Activated naive CD8-positive, alpha-beta T cell treated with anti-CD3 and anti-CD28 coated beads for 36 hours (primary cell): ENCODE data around the gene KRTCAP2. TPM values are rescaled to one million over a fixed set of nuclear protein-coding genes. Genes with fewer than 3 reads are reported as not detected.
"Not testable (repeated sequence)": the region's sequence is repeated elsewhere in the genome, so short reads cannot be mapped to it uniquely, and the experiment has no call there.

Experiments used
- DNase-seq: peaks from one replicate; pipeline ENCODE4 v3.0.0; 2021
- H3K27ac Mint-ChIP-seq: one replicate; pipeline ENCODE4 v1.8.0; 2022; ENCODE audit warnings: mild to moderate bottlenecking, moderate library complexity, mixed read lengths
- H3K27me3 Mint-ChIP-seq: one replicate; pipeline ENCODE4 v1.8.0; 2022; ENCODE audit warnings: mild to moderate bottlenecking, mixed read lengths
- H3K36me3 Mint-ChIP-seq: one replicate; pipeline ENCODE4 v1.8.0; 2021; ENCODE audit warnings: mild to moderate bottlenecking, mixed read lengths
- H3K4me1 Mint-ChIP-seq: one replicate; pipeline ENCODE4 v1.8.0; 2021; ENCODE audit warnings: mixed read lengths
- H3K4me3 Mint-ChIP-seq: one replicate; pipeline ENCODE4 v1.8.0; 2022; ENCODE audit warnings: mild to moderate bottlenecking, moderate library complexity, mixed read lengths
- H3K9me3 Mint-ChIP-seq: one replicate; pipeline ENCODE4 v1.8.0; 2022; ENCODE audit warnings: mixed read lengths
- total RNA-seq, 2 experiments: library from RNA; stranded (reverse); gene quantifications; one replicate each; pipeline ENCODE4 v1.2.3, GENCODE V29; 2021

The KRTCAP2 gene
- total RNA-seq, 2 experiments from 2014 or later, result 135 to 145 TPM

- Mint-ChIP-seq H3K4me1 (peaks cover 34% of the 10 kb centered on the region), H3K27ac (no peak overlapping the region)
- DNase-seq, result no peak
Observed at GRCh38 chr1:155170101-155170785, 2.9 kb downstream of the KRTCAP2 start.

GRCh38 chr1:155169541-155169940 is 3.6 kb downstream of the KRTCAP2 start:
- H3K27me3 Mint-ChIP-seq, result peaks cover 4% of the 10 kb centered on the region
- H3K9me3 Mint-ChIP-seq, result no peaks in the 10 kb centered on the region
- DNase-seq, result no peak
- no peak overlapping the region for H3K27ac Mint-ChIP-seq
- H3K36me3 Mint-ChIP-seq, result peaks cover 20% of the 10 kb centered on the region
- peaks cover 32% of the 10 kb centered on the region for H3K4me1 Mint-ChIP-seq
- no peak overlapping the region for H3K4me3 Mint-ChIP-seq

More at GRCh38 chr1:155170101-155170785, 2.9 kb downstream of the KRTCAP2 start:
- Mint-ChIP-seq H3K27me3 (peaks cover 4% of the 10 kb centered on the region), H3K36me3 (peaks cover 20% of the 10 kb centered on the region), H3K9me3 (no peaks in the 10 kb centered on the region), H3K4me3 (no peak overlapping the region)

GRCh38 chr1:155168456-155169210 is 4.5 kb downstream of the KRTCAP2 start:
- peaks cover 28% of the 10 kb centered on the region for H3K4me1 Mint-ChIP-seq
- H3K36me3 Mint-ChIP-seq, result peaks cover 20% of the 10 kb centered on the region
- DNase-seq, result no peak
- H3K27ac Mint-ChIP-seq, result no peak overlapping the region
- H3K4me3 Mint-ChIP-seq, result no peak overlapping the region
- no peaks in the 10 kb centered on the region for H3K9me3 Mint-ChIP-seq
- H3K27me3 Mint-ChIP-seq, result peaks cover 4% of the 10 kb centered on the region

DNA sequence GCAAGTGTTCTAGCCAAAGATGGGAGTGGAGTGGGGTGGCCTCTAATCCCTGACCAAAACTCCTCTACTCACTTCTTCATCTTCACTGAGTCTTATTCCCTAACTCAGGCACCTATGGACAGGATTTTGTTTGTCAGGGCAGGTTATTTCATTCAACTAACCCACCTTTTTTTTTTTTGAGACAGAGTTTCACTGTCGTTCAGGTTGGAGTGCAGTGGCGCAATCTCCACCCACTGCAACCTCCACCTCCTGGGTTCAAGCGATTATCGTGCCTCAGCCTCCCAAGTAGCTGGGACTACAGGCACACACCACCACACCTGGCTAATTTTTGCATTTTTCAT is 5.0 kb downstream of the KRTCAP2 start:
- not testable (repeated sequence) for H3K9me3 Mint-ChIP-seq, H3K27me3 Mint-ChIP-seq, DNase-seq, H3K4me3 Mint-ChIP-seq, H3K27ac Mint-ChIP-seq
- H3K4me1 Mint-ChIP-seq, result peaks cover 22% of the 10 kb centered on the region
- peaks cover 20% of the 10 kb centered on the region for H3K36me3 Mint-ChIP-seq

DNA sequence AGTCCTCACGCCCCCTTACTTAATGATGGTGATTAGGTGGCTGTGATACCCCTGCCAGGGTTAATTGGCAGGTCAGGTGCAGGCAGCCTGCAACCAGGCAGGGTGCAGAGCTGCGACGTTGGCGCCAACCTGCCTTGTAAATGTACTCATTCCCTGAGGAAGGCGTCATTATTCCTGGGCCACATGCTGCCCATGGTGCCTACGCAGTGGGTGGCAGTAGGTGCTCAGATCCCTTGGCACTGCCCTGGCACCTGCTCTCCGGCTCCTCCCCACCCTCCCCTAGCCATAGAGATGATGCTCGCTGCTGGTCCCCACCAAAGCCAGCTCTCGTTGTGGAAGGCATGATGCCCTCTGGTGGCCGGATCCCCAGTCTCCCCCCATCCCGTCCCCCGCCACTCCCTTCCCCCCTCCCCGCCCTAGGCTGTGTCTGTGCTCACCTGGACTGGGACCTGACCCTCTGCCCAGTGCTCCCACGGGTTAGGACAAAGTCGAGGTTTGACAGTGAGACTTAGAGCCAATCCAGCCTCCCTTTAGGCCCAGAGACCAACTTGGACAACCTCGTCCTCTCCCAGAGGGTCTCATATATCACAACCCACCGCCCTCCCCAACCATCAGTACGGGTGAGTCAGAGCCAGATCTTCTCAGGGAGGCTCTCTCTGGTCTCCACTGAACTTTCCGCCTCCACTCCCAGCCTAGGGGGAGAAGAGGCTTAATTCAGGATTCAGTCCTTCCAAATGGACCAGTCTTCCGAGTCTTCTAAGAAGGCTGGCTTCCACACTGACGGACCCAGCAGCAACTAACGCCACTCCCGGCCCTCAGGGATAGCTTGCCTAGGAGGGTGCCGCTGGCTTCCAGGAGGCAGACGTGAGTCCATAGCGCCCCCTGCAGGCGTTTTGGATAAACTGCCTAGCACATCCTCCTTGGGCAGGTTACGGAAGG is 5.7 kb downstream of the KRTCAP2 start:
- peaks cover 17% of the 10 kb centered on the region for H3K36me3 Mint-ChIP-seq
- DNase-seq, result peak; percentile 83
- H3K4me3 Mint-ChIP-seq, result peak overlapping the region; percentile 47
- H3K9me3 Mint-ChIP-seq, result no peaks in the 10 kb centered on the region
- H3K27me3 Mint-ChIP-seq, result no peaks in the 10 kb centered on the region
- peak overlapping the region; percentile 29 for H3K27ac Mint-ChIP-seq
- peaks cover 21% of the 10 kb centered on the region for H3K4me1 Mint-ChIP-seq

- Mint-ChIP-seq H3K4me1 (peaks cover 14% of the 10 kb centered on the region), H3K27me3 (no peaks in the 10 kb centered on the region), H3K4me3 (peak overlapping the region; percentile 40), H3K9me3 (no peaks in the 10 kb centered on the region), H3K27ac (no peak overlapping the region), H3K36me3 (peaks cover 10% of the 10 kb centered on the region)
- no peak for DNase-seq
Observed at GRCh38 chr1:155166471-155167165, 6.5 kb downstream of the KRTCAP2 start.

- Mint-ChIP-seq H3K27ac (no peak overlapping the region), H3K36me3 (peaks cover 10% of the 10 kb centered on the region), H3K4me1 (peaks cover 11% of the 10 kb centered on the region), H3K4me3 (no peak overlapping the region), H3K27me3 (no peaks in the 10 kb centered on the region), H3K9me3 (no peaks in the 10 kb centered on the region)
- no peak for DNase-seq
Observed at GRCh38 chr1:155166051-155166470, 7.0 kb downstream of the KRTCAP2 start.

GRCh38 chr1:155164625-155165024 is 8.5 kb downstream of the KRTCAP2 start:
- not testable (repeated sequence) for H3K27me3 Mint-ChIP-seq, H3K36me3 Mint-ChIP-seq

GRCh38 chr1:155163785-155164184 is 9.3 kb downstream of the KRTCAP2 start:
- H3K4me3 Mint-ChIP-seq, H3K9me3 Mint-ChIP-seq, H3K36me3 Mint-ChIP-seq, DNase-seq, H3K27ac Mint-ChIP-seq, H3K27me3 Mint-ChIP-seq: not testable (repeated sequence)
- peaks cover 11% of the 10 kb centered on the region for H3K4me1 Mint-ChIP-seq

More at GRCh38 chr1:155164625-155165024, 8.5 kb downstream of the KRTCAP2 start:
- H3K4me1 Mint-ChIP-seq, result peaks cover 11% of the 10 kb centered on the region
- DNase-seq, H3K9me3 Mint-ChIP-seq, H3K27ac Mint-ChIP-seq, H3K4me3 Mint-ChIP-seq: not testable (repeated sequence)

- H3K4me1 Mint-ChIP-seq, H3K27me3 Mint-ChIP-seq, DNase-seq, H3K9me3 Mint-ChIP-seq, H3K36me3 Mint-ChIP-seq, H3K27ac Mint-ChIP-seq, H3K4me3 Mint-ChIP-seq: not testable (repeated sequence)
Observed at GRCh38 chr1:155162631-155163030, 10.5 kb downstream of the KRTCAP2 start.

- no peaks in the 10 kb centered on the region for H3K4me1 Mint-ChIP-seq
- no peaks in the 10 kb centered on the region for H3K27me3 Mint-ChIP-seq
- H3K27ac Mint-ChIP-seq, result no peak overlapping the region
- no peak for DNase-seq
- no peaks in the 10 kb centered on the region for H3K9me3 Mint-ChIP-seq
- H3K4me3 Mint-ChIP-seq, result no peak overlapping the region
- H3K36me3 Mint-ChIP-seq, result no peaks in the 10 kb centered on the region
Observed at GRCh38 chr1:155160128-155160527, 13.0 kb downstream of the KRTCAP2 start.

DNA sequence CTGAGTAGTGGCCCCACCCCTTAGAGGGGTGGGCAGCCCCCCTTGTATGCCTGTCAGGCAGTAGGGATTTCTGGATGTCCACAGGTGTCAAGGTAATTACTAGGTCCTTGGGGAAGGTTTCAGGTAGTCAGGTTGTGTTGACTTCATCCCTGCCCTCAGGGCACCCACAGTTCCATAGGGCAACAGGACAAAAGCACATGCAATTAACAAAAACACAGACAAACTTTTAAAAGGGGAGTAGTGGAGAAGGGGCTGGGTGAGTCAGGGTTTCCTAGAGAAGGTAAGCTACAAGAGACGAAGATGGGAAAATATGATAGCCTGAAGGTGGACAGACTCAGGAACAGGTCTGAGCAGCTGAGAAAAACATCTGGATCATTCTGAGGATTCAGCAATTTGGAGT is 14.1 kb downstream of the KRTCAP2 start:
- no peak for DNase-seq
- H3K9me3 Mint-ChIP-seq, result no peaks in the 10 kb centered on the region
- H3K36me3 Mint-ChIP-seq, result no peaks in the 10 kb centered on the region
- H3K4me3 Mint-ChIP-seq, result no peak overlapping the region
- H3K27me3 Mint-ChIP-seq, result no peaks in the 10 kb centered on the region
- no peak overlapping the region for H3K27ac Mint-ChIP-seq
- no peaks in the 10 kb centered on the region for H3K4me1 Mint-ChIP-seq

DNA sequence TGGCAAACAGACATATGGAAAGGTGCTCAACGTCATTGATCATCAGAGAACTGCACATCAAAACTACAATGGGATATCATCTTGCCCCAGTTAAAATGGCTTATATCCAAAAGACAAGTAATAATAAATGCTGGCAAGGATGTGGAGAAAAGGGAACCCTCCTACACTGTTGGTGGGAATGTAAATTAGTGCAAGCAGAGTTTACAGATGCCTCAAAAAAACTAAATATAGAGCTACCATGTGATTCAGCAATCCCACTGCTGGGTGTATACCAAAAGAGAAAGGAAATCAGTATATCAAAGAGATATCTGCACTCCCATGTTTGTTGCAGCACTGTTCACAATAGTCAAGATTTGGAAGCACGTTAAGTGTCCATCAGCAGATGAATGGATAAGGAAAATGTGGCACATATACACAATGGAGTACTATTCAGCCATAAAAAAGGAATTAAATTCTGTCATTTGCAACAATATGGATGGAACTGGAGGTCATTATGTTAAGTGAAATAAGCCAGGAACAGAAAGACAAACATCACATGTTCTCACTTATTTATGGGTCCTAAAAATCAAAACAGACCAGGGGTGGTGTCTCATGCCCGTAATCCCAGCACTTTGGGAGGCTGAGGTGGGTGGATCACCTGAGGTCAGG is 17.0 kb downstream of the KRTCAP2 start:
- H3K4me1 Mint-ChIP-seq, H3K9me3 Mint-ChIP-seq, H3K27ac Mint-ChIP-seq, DNase-seq, H3K27me3 Mint-ChIP-seq, H3K4me3 Mint-ChIP-seq, H3K36me3 Mint-ChIP-seq: not testable (repeated sequence)

GRCh38 chr1:155145491-155145890 is 27.6 kb downstream of the KRTCAP2 start:
- Mint-ChIP-seq H3K9me3 (no peaks in the 10 kb centered on the region), H3K4me3 (no peak overlapping the region), H3K4me1 (peaks cover 2% of the 10 kb centered on the region), H3K27me3 (peaks cover 9% of the 10 kb centered on the region), H3K27ac (no peak overlapping the region), H3K36me3 (no peaks in the 10 kb centered on the region)
- DNase-seq, result no peak
